Measurements from ENCODE around the gene ITPK1. TPM values are rescaled to one million over a fixed set of nuclear protein-coding genes. Genes with fewer than 3 reads are reported as not detected.

Gene ITPK1
- total RNA-seq, 1 experiment from 2014 or later = 37.7 TPM

DNA sequence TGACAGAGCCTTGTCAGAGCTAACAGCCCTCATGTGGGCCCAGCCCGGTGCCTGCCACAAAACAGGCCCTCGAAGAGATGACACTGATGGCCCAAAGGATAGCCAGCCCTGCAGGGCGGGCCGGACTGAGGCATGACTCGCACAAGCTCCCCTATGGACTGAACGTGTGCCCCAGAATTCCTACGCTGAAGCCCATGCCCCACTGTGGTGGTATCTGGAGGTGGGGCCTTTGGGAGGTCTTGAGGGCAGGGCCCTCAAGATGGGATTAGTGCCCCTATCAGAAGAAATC is 154.2 kb downstream of the ITPK1 start:
- no peaks in the 10 kb centered on the region for H3K9me3 ChIP-seq
- no peaks in the 10 kb centered on the region for H3K27me3 ChIP-seq
- no peaks in the 10 kb centered on the region for H3K36me3 ChIP-seq
- no peak for DNase-seq
- no peak overlapping the region for H3K4me3 ChIP-seq

DNA sequence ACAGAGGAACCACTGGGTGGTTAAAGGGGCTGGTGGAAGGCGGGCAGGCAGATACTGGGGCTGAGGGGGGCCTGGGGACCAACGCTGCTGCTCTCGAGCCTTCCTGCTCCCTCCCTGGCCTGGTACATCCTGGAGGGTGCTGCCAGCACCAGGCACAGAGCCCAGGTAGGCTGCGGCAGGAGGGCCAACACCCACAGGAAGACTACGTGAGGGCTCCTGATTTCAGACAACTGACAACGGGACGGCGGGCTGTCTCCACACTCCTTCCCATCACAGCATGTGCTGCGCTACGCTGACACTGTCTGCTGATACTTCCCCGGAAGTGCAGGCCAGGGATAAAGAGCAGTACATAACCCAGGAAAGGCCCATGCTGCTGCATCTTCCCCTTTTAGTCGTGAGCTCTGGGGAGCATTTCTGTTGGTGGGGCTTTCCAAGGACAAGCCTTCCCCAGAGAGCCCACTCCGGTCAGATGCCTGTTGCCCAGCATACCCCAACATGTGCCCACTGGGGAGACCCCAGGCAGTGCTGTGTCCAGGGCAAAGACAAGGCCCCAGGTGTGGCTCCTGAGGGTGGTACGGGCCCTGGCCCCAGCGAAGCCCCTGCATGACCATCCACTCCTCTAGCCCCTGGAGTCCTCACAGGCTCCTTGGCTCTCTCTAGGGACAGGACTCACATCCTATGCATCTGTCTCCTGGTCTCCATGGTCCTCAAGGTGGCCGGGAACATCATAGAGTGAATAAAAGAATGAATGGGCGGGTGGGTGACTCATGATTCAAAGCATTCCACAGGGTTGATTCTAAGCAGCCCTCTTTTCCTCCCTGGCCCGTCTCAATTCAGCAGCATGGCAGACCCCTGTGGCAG is 154.8 kb downstream of the ITPK1 start:
- no peaks in the 10 kb centered on the region for H3K27me3 ChIP-seq
- no peaks in the 10 kb centered on the region for H3K36me3 ChIP-seq
- DNase-seq = peak; percentile 28
- H3K4me3 ChIP-seq = no peak overlapping the region
- H3K9me3 ChIP-seq = no peaks in the 10 kb centered on the region

DNA sequence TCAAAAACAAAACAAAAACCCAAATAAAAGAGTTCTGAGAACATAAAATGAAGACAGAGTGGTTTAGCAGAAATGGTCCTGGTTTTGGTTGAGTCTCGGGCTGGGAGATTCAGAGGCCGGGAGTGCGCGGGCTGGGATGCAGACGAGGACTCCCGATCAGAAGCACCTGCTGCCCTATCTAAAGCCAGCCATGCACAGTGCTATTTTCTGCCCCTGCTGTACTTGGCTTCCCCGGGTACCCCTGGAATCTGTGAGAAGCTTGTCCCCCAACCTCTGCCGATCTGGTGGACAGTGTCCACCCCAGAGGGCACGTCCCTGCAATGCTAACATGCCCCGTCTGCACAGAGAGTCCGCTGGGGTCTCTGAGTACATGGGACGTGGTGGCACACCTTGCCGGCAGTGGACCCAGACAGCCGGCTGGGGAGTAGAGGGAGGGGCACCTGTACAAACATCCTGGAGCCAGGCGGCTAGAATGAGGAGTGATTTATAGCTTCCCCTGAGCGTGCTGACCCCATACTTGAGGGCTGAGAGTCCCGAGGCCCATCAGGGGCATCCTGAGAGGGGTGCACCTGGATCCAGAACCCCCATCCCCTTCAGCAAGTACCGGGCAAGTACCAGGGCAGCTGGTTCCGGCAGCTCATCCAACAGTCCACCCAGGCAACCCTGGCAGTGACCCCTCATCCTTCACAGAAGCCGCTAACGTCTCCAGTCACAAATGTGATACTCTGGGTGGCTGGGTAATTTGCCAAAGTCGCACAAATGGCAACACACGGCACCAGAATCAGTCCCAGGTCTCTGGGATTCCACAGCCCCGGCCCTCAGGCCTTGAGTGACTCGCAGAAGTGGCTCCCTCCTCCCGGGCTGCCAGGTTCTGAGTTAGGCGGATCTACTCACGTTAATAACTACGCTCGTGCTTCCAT is 155.7 kb downstream of the ITPK1 start:
- Histone ChIP-seq H3K27me3 (no peaks in the 10 kb centered on the region), H3K9me3 (no peaks in the 10 kb centered on the region), H3K36me3 (no peaks in the 10 kb centered on the region), H3K4me3 (no peak overlapping the region)
- no peak for DNase-seq

DNA sequence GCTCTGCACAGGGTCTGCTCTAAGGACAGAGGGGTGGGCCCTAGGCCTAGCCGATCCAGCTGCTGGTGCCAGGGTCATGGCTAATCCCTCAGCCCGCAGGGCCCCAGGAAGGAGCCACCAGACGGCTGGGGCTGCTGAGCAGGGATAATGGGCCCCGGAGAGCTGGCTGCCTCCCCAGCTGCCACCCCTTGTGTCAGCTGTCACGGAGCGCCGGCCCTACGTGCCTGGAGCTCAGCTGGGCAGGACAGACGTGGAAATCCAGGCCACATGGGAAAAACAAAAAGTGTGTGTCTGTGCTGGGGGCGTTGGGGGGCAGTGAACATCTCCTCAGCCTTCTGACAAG is 156.6 kb downstream of the ITPK1 start:
- Histone ChIP-seq H3K27me3 (no peaks in the 10 kb centered on the region), H3K9me3 (no peaks in the 10 kb centered on the region), H3K36me3 (no peaks in the 10 kb centered on the region), H3K4me3 (no peak overlapping the region)
- DNase-seq = no peak

DNA sequence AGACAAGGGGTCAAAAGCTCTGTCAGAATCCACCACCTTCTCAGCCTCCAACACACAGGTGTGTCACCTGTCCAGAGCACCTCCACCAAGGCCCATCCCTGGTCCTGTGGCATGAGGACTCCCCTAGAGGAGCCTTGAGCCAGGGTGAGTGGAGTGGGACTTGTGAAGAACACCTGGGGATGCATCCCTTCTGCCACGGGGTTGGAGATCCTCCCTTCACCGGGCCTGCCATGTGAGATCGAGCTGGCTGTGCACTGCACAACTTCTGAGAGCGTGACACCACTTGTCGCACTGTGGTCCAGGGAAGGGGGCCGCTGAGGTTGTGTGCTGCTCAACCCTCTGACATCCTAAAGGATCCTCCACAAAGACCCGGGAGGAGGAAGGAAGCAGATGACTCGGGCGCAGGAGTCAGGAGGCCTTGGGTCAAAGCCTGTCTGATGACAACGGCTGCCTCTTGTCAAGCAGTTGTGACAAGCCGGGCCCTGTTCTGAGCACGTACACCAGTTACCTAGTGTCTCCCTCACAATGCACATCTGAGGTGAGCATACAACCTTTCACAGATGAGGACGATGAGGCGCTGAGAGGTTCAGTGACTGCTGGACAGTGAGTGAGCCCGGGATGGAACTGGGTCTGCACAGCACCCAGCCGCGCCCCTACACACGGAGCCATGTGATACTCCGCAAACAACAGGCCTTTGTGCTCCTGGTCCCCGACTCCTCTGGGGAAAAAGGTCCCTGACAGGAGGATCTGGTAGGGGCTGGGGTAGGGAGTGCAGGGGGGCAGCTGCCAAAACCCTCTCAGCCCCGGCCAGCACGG is 157.1 kb downstream of the ITPK1 start:
- H3K4me3 ChIP-seq = no peak overlapping the region
- no peak for DNase-seq
- H3K27me3 ChIP-seq = no peaks in the 10 kb centered on the region
- no peaks in the 10 kb centered on the region for H3K36me3 ChIP-seq
- no peaks in the 10 kb centered on the region for H3K9me3 ChIP-seq

DNA sequence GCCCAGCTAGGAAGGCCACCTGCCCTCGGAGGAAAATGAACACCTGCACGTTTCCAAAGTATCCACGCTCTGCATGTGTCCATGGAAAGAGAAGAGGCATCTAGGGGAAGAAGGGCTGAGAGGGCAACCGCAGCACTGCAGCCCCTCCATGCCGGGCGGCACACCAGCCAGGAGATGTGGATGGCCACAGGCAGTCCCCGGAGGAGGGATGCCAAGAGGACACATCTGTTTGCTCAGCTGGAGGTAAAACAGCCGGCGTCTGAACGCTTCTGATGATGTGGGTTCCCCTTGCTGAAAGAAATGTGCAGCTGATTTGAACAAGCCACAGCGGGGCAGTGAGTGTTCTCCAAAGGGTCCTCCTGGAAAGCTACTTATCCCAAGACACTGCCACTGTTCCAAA is 158.8 kb downstream of the ITPK1 start:
- H3K36me3 ChIP-seq = no peaks in the 10 kb centered on the region
- DNase-seq = no peak
- H3K9me3 ChIP-seq = no peaks in the 10 kb centered on the region
- H3K4me3 ChIP-seq = no peak overlapping the region
- no peaks in the 10 kb centered on the region for H3K27me3 ChIP-seq

DNA sequence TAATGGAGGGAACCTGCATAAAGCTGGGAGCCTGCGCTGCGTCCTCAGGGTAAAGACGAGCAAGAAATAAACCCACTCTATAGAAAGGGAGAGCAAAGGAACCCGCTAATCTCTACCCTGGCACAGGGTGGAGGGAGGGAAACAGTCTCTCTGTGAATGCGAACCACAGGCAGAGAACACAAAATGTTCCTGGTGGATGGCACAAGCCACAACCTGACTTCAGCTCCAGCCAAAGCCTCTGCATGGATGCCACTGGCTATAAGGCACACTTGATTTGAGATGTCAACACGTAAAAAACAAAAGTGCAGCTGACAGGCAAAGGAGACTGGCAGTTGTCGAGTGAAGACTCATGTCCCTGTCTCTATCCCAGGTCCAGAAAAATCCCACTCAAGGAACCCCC is 160.3 kb downstream of the ITPK1 start:
- Histone ChIP-seq H3K9me3 (no peaks in the 10 kb centered on the region), H3K36me3 (peaks cover 5% of the 10 kb centered on the region; the same call in 1 of the 2 replicates), H3K4me3 (no peak overlapping the region), H3K27me3 (no peaks in the 10 kb centered on the region)
- DNase-seq = no peak

DNA sequence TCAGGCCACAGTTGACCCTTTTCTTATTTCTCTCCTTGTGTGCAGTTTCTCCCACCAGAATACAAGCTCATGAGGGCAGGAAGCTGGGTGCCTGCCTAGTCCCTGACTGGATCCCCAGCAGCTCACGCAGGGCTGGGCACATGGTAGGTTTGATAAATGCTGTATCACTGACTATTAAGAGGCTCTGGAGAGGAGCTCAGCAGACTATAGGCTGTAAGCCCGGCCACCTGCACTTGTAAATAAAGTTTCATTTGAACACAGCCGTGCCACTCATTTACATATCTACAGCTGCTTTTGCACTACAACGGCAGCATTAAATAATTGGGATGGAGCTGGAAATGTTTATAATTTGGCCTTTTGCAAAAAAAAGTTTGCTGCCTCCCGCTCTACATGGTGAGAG is 160.8 kb downstream of the ITPK1 start:
- no peaks in the 10 kb centered on the region for H3K9me3 ChIP-seq
- H3K27me3 ChIP-seq = no peaks in the 10 kb centered on the region
- DNase-seq = no peak
- H3K4me3 ChIP-seq = no peak overlapping the region
- peaks cover 6% of the 10 kb centered on the region; the same call in 1 of the 2 replicates for H3K36me3 ChIP-seq

DNA sequence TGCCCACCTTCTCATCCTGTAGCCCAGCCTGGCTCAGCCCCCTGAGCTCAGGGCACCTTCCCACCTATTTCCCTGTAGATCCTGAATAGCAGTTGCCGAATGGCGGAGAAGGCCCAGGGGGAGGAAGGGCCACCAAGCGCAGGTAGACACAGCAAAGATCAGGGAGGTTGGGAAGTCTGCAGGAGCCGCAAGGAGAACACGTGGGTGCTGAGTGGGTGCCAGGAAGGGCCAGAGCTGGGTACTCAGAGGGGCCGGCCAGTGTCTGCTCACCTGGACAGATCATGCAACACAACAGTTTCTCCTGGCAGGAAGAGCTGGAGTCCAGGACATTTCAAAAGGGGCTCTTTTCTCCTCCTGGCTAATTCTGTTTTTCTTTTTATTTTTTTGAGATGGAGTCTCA is 162.2 kb downstream of the ITPK1 start:
- Histone ChIP-seq H3K36me3 (peaks cover 6% of the 10 kb centered on the region; the same call in 1 of the 2 replicates), H3K27me3 (no peaks in the 10 kb centered on the region), H3K9me3 (no peaks in the 10 kb centered on the region), H3K4me3 (no peak overlapping the region)
- DNase-seq = no peak

DNA sequence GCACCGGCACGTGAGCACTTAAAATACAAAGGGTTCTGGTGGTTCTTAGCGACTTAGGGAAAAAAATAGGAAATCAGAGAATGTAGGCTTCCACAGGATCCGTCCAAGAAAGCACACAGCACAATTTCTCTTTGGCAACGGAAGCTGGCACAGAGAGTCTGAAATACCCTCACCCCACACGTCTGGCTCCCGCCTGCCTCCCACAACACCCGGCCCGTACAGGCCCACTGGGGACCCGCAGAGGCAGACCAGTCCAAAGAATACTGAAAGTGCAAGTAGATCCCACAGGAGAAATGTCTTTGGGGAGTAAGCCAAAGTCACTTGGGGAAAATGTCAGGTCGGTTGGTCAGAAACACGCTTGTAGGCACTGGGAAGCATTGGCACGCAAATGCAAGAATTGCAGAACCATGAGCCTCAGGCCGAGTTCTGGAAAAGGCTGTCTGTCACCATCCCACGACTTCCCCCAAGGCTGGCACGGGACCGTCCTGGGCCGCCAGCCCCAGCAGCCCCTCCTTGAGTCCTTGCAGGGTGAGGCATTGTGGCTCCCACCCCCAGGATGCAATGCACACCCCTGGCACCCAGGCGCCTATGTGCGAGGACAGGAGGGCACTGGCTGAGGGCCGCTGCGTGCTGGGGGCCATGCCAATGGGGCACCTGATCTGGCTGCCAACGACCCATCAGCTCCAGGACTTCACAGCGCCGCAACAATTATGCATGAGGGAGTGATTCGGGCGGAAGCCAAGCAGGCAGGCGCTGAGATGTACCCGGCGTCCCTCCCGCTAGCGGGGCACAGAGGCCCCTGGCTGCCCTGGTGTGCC is 163.0 kb downstream of the ITPK1 start:
- H3K27me3 ChIP-seq = no peaks in the 10 kb centered on the region
- no peak for DNase-seq
- peaks cover 6% of the 10 kb centered on the region; the same call in 1 of the 2 replicates for H3K36me3 ChIP-seq
- H3K4me3 ChIP-seq = no peak overlapping the region
- H3K9me3 ChIP-seq = no peaks in the 10 kb centered on the region

DNA sequence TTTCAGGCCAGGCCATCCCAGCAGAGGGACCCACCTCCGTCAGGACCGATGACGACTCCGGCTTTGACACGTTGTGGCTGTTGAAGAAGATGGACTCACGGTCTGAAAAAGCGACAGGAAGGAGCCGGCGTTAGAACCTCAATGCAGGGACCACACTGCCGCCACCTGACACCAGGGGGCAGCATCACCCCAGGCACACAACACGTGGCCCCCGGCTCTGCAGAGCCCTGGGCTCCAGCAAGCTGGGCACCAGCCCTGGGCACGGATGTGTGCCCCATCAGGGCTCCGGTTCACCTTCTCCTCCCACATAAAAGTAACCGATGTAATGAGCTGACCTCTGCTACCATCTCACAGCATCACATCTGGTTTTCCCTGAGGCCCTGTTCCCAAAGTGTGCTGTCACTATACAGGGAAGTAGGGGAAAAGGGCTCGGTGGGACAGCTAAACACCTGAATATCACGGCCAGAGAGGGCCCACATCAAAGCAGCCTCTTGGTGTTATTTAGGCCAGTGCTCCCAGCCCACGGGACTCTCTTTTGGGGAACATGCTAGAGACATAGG is 163.7 kb downstream of the ITPK1 start:
- H3K27me3 ChIP-seq = no peaks in the 10 kb centered on the region
- peaks cover 6% of the 10 kb centered on the region; the same call in 1 of the 2 replicates for H3K36me3 ChIP-seq
- H3K4me3 ChIP-seq = no peak overlapping the region
- H3K9me3 ChIP-seq = no peaks in the 10 kb centered on the region
- DNase-seq = peak; percentile 47

DNA sequence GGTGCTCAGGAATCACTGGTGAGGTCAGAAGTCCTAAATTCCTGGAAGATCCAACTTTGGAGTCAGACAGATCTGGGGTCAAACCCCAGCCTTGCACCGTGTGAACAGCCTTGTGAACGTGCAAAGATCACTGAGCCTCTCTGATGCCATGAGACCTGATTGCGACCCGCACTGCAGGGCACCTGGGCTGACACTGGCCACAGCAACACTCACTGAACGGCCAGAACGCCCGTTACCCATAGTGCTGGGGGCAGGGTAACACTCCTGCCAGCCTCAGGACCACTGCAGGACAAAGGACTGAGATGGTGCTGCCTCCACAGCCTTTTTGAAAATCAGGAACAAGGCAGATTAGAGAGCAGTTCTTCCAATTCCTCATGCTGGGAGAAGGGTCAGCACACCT is 164.5 kb downstream of the ITPK1 start:
- no peaks in the 10 kb centered on the region for H3K9me3 ChIP-seq
- no peaks in the 10 kb centered on the region for H3K27me3 ChIP-seq
- DNase-seq = no peak
- no peak overlapping the region for H3K4me3 ChIP-seq
- peaks cover 6% of the 10 kb centered on the region; the same call in 1 of the 2 replicates for H3K36me3 ChIP-seq

DNA sequence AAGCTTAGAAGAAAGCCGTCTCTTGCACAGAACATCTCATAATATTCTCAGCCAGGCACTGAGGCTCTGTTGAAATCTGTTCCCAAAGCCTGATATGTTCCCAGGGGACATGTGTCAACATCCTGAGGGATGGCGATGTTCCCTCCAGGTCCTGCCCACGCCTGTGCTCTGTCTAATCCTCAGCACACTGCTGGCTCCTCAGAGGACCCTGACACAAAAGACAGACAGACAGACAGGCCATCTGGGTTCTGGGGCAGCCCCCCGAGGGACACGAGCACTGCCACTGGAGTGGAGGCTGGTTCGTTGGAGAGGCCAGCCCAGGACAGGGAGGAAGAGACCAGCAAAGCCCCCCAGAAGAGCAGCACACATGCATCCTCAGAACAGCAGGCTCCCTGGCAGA is 165.0 kb downstream of the ITPK1 start:
- DNase-seq = no peak
- no peak overlapping the region for H3K4me3 ChIP-seq
- H3K27me3 ChIP-seq = no peaks in the 10 kb centered on the region
- peaks cover 8% of the 10 kb centered on the region for H3K36me3 ChIP-seq
- H3K9me3 ChIP-seq = no peaks in the 10 kb centered on the region

DNA sequence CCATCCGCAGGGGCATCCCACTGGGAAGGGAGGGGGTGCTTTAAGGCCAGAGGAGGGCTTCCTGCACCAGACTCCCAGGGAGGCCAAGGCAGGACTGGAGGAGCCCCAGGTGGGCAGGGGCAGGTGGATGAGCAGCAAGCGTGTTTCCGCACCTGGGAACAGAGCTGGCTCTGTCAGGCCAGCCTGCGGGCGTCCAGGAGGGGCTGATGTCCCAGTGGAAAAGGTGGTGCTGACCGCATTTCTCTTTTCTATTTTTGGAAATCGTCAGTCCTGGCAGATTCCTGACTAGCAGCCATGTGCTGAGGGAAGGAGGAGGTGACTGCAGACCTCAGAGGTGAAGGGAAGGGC is 165.6 kb downstream of the ITPK1 start:
- no peak overlapping the region for H3K4me3 ChIP-seq
- H3K36me3 ChIP-seq = peaks cover 8% of the 10 kb centered on the region
- no peaks in the 10 kb centered on the region for H3K27me3 ChIP-seq
- DNase-seq = no peak
- no peaks in the 10 kb centered on the region for H3K9me3 ChIP-seq

DNA sequence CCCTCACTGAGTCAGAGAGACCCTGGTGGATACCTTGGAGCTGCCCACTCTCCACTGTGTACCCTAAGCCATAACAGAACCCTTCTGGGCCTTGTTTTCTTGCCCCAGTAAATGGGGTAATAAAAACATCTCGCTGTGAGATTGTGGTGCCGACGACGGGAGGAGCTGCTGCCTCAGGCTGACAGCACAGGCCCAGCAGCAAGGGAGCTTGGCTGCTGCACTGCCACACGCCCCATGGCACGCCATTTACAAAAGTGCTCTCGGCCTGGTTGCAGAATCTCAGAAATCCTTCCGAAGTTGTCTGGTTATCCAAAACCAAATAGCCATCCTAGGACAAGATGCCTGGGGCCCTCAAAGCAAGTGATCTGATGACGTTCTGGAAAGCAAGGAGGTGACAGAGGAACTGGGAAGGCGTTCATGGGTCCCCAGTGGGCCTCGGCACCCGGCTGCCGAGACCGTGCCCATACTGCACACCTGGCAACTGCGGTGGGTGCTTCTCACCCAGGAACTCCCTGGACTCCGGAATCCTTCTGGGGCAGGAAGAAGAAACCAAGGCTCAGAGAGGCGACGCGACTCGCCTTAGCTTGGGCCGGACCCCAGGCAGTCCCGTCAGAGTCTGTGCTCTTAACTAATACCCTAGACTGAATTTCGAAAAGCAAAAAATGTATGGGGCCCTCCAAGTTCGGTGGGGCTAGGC is 166.1 kb downstream of the ITPK1 start:
- Histone ChIP-seq H3K9me3 (no peaks in the 10 kb centered on the region), H3K27me3 (no peaks in the 10 kb centered on the region), H3K4me3 (no peak overlapping the region), H3K36me3 (peaks cover 8% of the 10 kb centered on the region)
- no peak for DNase-seq
